HG02571 (cell line): ENCODE results near the gene MOB2.

Source experiments
- ATAC-seq: cut with Tn5 transposase; IDR thresholded peaks from one replicate; pipeline ENCODE4 v1.9.1; 2021; ENCODE audit warnings: mild to moderate bottlenecking, moderate library complexity; ENCODE audit not compliant: unreplicated experiment

The MOB2 gene

DNA sequence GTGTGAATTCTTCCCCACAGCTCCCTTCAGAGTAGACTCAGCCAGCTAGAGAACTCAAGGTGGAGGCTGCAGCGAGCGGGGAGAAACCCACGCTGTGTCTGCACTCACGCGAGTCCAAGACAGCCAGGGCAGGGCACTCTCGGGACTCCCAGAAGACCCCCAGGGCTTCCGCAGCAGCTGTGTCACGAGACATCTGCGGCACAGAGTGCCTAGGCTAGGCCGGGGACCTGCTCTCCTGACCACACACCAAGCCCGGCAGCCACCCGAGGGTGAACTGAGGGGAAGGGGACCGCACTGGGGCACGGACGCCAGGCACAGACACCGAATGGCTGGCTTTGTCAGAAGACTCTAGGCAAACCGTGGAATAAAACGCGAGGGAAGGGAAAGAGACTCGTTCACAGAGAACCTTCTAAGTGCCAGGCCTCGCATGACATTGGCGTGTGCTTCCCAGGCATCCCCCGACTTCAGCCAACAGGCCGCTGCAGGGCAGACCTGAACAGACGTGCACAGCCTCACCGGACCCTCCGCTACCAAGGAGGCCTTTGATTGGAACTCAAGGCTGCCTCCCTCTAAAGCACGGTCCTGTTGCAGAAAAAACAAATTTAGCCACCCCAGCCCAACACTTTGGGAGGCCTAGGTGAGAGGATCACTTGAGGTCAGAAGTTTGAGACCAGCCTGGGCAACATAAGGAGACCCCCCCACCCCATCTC, 18.2 kb upstream of the MOB2 start:
- ATAC-seq = no peak

GRCh38 chr11:1504138-1504537, 17.6 kb upstream of the MOB2 start:
- ATAC-seq = no peak

- ATAC-seq = no peak
Measured at GRCh38 chr11:1503708-1504104, 17.1 kb upstream of the MOB2 start.

GRCh38 chr11:1502954-1503707, 16.6 kb upstream of the MOB2 start:
- no peak for ATAC-seq

DNA sequence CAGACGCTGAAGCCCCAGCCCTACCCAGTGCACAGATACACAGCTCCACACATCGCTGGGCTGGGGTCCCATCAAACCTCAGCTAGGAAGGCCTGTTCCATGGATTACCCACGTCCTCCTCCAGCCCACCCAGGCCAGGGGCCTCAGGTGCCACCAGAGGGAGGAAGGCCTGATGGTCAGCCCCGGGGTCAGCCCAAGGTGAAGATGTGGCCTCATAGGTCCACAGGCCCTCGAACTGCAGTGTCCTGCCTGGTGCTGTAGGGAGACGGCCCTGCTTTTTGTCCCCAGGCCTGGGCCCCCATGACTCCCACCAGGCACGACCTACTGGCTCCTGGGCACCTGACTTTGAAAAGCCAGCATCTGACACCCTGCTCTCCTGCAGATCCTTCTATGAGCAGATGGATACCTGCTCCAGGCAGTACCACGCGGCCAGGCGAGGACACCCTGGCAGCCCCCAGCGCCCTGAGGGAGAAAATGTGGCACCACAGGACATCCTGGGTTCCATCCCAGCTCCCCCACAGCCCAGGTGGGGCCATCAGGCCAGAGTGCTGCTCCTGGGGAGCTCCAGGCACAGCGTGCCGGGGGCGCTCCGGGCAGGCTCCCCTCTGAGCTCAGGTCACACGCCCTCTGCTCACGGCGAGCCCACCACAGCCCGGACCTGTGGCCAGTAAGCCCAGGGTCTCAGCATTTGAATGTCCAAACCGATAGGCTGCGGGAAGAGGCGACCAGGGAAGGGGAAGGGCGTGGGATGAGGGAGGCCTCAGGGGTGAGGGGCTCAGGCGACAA, 15.8 kb upstream of the MOB2 start:
- no peak for ATAC-seq

DNA sequence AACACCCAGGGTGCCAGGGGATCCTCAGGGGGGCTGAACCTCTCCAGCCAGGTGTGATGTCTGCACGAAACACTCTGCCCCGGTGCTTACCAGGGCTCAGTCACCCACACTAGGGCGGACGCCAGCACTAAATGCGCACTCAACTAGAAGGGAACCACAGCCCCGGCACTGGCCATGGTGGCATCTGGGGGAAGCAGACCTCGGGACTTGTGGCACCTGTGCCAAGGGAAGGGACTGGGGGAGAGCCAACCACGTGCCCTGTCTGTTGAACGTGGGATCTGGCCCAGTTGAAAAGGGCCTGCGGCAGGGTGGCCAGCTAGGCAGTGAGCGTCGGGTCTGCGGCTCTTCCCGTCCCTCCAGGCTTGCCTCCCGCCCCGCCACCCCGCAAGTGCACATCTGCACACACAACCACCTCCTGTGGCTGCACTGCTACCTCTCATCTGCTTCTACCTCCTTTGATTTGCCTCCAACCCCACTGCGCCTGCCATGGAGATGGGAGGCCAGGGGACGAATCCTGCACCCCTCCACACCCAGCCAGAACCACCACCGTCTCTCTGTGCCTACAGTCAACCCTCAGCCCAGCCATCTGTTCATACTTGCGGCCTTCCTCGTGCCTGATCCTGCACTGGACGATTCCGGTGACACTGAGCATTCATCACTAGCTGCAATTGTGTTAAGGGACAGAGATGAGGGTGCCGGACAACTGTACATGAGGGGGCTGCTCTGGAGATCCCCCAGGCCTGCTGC, 15.0 kb upstream of the MOB2 start:
- no peak for ATAC-seq

GRCh38 chr11:1500466-1501420, 14.2 kb upstream of the MOB2 start:
- no peak for ATAC-seq

GRCh38 chr11:1499899-1500298, 13.3 kb upstream of the MOB2 start:
- no peak for ATAC-seq

DNA sequence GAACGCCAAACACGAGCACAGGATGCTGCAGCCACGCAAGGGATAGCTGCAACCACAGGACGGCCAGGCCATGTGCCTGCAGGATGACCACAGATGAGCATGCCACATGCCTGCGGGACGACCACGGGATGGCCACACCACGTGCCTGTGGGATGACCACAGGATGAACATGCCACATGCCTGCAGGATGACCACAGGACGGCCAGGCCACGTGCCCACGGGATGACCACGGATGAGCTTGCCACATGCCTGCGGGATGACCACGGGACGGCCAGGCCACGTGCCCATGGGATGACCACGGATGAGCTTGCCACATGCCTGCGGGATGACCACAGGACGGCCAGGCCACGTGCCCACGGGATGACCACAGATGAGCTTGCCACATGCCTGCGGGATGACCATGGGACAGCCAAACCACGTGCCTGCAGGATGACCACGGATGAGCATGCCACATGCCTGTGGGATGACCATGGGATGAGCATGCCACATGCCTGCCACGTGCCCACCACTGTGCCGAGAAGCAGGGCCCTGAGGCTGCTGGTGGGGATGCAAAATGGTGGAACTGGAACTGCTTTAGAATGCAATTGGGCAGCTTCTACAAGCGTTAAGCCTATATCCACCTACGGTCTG, 12.8 kb upstream of the MOB2 start:
- no peak for ATAC-seq

DNA sequence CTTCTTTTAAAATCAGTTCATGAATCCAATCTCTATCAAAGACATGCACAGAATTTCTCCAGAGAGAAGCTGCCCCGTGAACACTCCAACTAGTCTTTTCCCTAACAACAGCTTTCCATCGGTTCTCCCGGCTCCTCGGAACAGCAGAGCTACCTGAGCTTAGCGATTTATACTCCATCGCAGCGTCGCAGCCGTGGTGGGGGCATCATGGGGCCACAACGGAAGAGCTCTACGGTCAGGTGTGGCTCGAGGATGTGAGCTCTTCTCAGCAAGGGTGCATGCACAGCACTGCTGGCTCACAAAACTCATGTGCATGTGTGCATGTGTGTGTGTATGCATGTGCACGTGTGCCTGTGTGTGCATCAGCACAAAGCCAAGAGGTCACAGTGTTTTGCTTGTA, 11.7 kb upstream of the MOB2 start:
- no peak for ATAC-seq

GRCh38 chr11:1497600-1497999, 11.0 kb upstream of the MOB2 start:
- no peak for ATAC-seq

GRCh38 chr11:1496761-1497095, 10.1 kb upstream of the MOB2 start:
- ATAC-seq = no peak

- no peak for ATAC-seq
Measured at GRCh38 chr11:1496091-1496760, 9.6 kb upstream of the MOB2 start.

GRCh38 chr11:1494650-1495049, 8.1 kb upstream of the MOB2 start:
- ATAC-seq = no peak

- ATAC-seq = no peak
Measured at GRCh38 chr11:1493650-1494244, 7.2 kb upstream of the MOB2 start.

DNA sequence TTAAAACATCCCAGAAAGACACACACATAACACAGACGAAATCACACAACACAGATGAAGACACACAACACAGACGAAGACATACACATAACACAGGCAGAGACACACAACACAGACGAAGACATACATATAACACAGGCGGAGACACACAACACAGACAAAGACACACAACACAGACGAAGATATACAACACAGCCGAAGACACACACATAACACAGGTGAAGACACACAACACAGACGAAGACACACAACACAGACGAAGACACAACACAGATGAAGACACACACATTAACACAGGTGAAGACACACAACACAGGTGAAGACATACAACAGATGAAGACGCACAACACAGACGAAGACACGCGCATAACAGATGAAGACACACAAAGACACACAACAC, 4.8 kb upstream of the MOB2 start:
- no peak for ATAC-seq

DNA sequence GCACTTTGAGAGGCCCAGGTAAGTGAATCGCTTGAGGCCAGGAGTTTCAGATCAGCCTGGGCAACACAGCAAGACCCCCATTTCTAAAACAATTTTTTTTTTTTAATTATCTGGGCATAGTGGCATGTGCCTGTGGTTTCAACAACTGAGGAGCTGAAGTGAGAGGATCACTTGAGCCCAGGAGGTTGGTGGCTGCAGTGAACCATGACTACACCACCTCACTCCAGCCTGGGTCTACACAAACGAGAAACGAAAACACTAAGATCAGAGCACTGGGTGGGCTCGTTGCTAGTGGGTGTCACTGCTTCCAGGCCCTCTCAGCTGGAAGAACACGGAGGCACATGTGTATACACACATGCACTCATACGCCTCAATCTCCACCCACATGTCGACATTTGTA, 4.1 kb upstream of the MOB2 start:
- ATAC-seq = no peak

GRCh38 chr11:1488575-1489180, 2.1 kb upstream of the MOB2 start:
- no peak for ATAC-seq
